NCI-H748 (cell line): ENCODE data around the gene CCNY.

Experiments used
- DNase-seq: peaks from one replicate; lab custom pipeline; 2025; ENCODE audit not compliant: unreplicated experiment; lab: John Stamatoyannopoulos, UW

Gene CCNY

DNA sequence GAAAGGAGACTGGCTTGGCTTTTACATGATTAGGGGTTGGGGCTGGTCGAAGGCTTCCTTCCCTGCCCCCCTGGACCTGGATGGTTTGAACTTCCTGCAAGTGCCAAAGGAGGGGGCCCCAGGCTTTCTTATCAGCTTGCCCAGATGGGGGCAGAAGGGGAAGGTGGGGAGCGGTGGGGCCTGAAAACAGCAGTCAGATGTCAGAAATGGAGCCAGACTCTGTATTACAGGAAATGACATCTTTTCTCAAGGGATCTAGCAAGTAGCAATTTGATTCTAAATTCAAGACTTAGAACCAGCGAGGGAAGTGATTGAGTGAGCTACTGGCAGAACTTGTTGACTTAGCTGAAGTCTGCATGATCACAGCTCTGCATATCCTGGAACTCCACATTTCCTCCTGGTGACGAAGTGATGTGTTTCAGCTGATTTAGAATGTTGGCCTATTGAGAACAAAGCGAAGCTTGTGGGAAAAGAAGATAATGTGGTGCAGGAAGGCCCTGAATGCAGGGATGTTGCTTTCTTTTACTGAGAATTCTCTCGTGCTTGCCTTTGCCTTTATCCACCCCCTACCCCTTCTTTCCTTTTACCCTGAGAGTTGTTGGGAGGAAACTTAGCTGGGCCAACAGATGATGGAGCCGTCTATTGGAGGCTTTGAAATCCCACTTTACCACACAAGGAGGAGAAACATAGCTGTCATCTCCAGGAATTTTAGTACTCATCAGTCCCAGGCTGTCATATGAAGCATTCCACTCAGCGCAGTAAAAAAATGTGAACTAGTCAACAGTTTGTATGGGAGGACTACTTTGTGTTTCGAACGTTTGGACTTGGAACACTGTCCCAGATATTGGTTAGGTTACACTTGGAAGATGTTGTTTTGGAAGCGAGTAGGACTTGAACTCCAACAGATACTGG, 43.2 kb downstream of the CCNY start:
- DNase-seq, result no peak

GRCh38 chr10:35382096-35382495, 45.8 kb downstream of the CCNY start:
- no peak for DNase-seq

GRCh38 chr10:35384265-35384868, 48.1 kb downstream of the CCNY start:
- DNase-seq, result no peak

GRCh38 chr10:35386594-35387174, 50.4 kb downstream of the CCNY start:
- peak; percentile 72 for DNase-seq

- no peak for DNase-seq
Observed at GRCh38 chr10:35387768-35388167, 51.5 kb downstream of the CCNY start.

- DNase-seq, result peak; percentile 30
Observed at GRCh38 chr10:35388197-35388596, 51.9 kb downstream of the CCNY start.

DNA sequence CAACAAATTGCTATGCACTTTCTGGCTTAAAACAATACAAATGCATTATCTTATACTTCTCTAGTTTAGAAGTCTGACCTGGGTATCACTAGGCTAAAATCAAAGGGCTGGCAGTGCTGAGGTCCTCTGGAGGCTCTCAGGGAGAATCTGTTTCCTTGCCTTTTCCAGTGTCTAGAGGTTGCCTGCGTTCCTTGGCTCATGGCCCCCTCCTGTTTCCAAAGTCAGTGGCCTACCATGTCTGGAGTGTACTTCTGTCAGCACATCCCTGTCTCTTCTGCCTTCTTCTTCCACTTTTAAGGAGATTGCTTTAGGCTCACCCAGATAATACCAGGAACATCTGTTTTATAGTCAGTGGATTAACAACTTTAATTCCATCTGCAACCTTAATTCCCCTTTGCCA, 52.4 kb downstream of the CCNY start:
- DNase-seq, result no peak

DNA sequence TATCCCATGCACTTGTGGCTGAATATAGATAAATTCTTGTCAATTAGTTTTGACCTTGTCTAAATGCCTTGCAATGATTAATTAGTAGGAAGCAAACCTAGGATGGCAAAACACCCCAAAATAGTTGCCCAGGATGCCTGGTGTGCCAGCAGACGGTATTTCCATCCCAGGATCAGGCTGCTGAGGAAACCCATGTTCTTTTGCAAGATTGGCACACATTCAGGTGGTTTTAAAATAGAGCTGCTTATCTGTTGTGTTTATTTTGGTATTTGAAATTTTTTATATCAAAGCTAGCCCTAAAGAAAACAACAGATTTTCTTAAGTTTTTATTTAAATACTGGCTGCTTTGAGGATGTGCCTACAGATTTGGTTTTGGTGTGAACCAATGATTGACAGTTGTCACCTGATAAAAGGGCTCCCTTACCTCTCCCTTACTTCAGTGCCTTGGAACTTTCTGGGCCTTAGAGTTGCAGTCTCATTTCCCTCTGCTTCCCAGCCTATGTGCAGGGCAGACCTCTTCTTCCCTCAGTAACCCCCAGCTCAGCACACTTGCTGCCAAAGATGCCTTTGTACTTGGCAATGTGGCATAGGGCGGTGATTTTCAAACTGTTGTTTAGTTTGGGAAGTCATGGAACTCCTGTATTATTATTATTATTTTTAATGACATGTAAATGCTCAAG, 54.0 kb downstream of the CCNY start:
- DNase-seq, result no peak

GRCh38 chr10:35390843-35391152, 54.5 kb downstream of the CCNY start:
- no peak for DNase-seq

GRCh38 chr10:35391153-35391953, 55.0 kb downstream of the CCNY start:
- no peak for DNase-seq

GRCh38 chr10:35391954-35392262, 55.6 kb downstream of the CCNY start:
- no peak for DNase-seq

DNA sequence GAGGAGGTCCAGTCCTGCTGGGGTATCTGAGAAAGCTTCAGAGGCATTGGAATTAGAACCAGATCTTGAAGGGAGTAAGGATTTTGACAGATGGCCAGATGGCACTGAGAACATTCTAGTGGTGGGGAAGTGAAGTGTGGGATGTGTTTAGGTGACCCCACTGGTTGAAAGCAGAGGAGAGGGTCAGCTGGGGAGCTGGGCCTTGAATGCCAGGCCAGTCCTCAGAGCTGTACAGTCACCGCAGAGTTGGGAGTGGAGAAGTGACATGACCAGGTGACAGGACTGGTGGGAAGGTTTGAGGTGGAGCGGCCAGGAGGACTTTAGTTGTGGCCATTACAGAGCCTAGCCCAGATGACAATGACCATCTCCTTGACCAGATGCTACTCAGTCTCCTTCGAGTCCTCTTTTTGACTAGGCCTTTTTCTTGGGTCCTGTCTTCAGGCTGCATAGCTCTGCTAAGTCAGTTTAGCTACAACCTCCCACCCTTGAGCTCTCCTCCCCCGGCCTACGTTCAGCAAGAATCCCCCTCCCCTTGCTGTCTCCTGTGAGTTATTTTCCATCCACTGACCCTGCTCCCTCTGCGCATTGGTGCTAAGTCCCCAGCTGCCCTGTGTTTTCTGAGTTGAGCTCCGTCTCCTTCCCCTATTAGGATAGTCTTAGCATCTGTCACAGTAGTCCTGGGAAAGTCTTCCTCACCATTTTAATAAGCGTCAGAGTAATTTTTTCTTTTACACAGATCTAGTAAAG, 56.3 kb downstream of the CCNY start:
- no peak for DNase-seq

DNA sequence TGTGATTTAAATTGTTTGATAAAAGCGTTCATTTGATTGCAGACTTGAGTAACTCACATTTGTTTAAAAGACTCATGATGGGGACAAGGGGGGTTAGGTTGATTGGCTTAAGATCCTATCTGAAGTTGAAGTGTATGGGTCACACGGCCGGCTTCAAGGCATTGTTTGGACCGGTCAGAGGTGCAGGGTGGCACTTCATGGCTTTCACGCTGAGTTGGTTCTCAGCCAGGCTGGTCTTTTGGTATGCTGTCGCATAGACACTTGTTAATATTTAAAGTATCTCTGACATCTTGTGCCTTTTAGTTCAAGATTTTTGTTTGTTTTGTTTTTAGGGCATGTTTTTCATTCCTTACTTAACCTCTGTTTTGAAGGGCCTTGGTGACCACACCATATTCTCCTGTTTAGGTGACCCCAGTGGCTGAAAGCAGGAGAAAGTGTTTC, 58.1 kb downstream of the CCNY start:
- no peak for DNase-seq

DNA sequence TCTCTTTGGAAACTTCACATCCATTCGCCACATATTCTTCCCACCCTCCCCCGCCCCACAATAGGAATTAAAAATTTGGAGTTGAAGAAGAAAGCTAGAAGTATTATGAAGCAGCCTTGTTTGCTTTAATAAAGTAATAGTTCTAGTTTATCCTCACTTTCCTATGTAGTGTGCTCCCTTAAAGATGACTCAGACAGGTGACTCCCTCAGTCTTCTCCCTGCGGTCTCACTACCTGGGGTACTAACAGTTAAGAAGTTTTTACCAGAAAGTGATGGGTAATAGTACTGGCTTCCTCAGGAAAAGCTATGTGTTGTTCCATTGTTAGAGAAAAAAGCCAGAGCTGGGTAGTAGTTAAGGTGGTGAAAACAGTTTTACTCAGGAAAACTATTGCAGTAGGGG, 58.6 kb downstream of the CCNY start:
- no peak for DNase-seq

- DNase-seq, result no peak
Observed at GRCh38 chr10:35396560-35397434, 60.5 kb downstream of the CCNY start.

DNA sequence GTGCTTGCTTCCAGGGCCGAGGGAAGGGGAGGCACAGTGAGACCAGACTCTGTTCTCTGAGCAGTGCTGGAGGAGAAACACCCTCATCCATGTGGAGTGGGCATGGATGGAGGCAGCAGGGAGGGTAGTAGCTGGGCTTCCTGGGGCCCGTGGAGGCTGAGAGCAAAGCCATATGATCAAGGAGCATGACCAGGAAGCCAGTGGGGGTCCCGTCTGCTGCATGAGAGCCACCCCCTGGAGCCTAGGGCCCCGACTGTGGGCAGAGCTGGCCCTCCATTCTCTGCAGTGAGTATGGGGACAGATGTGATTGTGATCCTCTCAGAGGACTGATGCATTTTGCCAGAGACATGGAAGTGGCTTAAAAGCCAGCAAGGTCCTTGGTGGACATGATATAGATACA, 61.6 kb downstream of the CCNY start:
- DNase-seq, result no peak

- no peak for DNase-seq
Observed at GRCh38 chr10:35398355-35398754, 62.0 kb downstream of the CCNY start.

GRCh38 chr10:35398908-35399307, 62.6 kb downstream of the CCNY start:
- DNase-seq, result no peak

DNA sequence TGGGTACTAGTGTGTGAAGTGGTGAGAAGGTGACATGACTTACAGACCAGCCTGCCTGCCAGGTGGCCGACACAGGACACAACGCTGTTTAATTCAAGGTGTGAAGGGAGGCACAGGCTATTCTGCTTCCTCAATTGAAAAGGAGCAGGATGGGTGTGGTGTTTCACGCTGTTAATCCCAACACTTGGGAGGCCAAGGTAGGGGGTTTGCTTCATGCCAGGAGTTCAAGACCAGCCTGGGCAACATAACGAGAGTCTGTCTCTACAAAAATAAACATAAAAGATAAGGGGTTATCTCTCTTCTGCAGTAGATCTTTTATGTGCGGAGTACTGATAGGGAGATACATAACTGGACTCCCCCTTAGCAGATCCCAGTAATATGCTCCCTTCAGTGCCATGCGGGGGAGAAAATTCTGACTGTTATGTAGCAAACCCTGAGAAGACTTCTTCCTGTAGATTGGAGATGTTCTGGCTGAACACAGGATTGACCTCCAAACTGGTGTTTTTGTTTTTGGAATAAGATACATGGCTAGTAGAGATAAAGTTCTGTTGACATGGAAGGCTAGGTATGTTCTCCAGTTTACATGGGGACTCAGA, 63.2 kb downstream of the CCNY start:
- DNase-seq, result no peak
